A549 treated with AZD2906 at 1 μM for 4 hours (cell line): Measurements from ENCODE around the gene PCAT7. TPM values are rescaled to one million over a fixed set of nuclear protein-coding genes. Genes with fewer than 3 reads are reported as not detected.

Experiments used
- total RNA-seq: library from RNA; stranded (reverse); fragments of 200-300 nt; extraction: Qiagen RNA extraction; gene quantifications from 5 replicates; pipeline ENCODE4 v1.2.3, GENCODE V29; 2022

The PCAT7 gene
- total RNA-seq, result 0.43 to 0.76 TPM (median 0.55 TPM) in 5 replicates

GRCh38 chr9:94554439-94555331, at the start of gene PCAT7:
Gene PCAT7 (plus strand): TSS chr9:94555083.

GRCh38 chr9:94593459-94594345, 38.8 kb downstream of the PCAT7 start, which contains the start of gene FBP2:
Gene FBP2 (minus strand): TSS chr9:94593824. CDS start chr9:94593726, 98 bp downstream.

Other genes starting within 250 kb of the PCAT7 start
- 0.02 TPM in 1 of 5 replicates, not detected in the others for gene NUTM2F, start 226.4 kb upstream of the PCAT7 start, total RNA-seq
- not detected in 5 replicates for gene FBP2, start 38.7 kb downstream of the PCAT7 start, total RNA-seq
- gene FBP1, start 84.4 kb downstream of the PCAT7 start, total RNA-seq, result not detected in 5 replicates
- 126 to 170 TPM (median 160 TPM) in 5 replicates for gene AOPEP, start 171.6 kb downstream of the PCAT7 start, total RNA-seq